Stomach (tissue), 4 donors: ENCODE data around the gene HCRTR2.
"Not testable (repeated sequence)": the region's sequence is repeated elsewhere in the genome, so short reads cannot be mapped to it uniquely, and the experiment has no call there.

Experiments used
- CTCF ChIP-seq, 7 experiments: fragments of 450-650 bp in 4 of 7; fragments of 200-600 bp in 3 of 7; sonication (generic) in 3 of 7; IDR thresholded peaks; one replicate each; pipeline ENCODE4 v1.5.1; 2016 to 2019; ENCODE audit warnings: antibody characterized with exemption in 7 of 7, control low read depth in 2 of 7, mild to moderate bottlenecking in 1 of 7
- EP300 ChIP-seq: sonication (generic); formaldehyde crosslinking; IDR thresholded peaks from one replicate; pipeline ENCODE4 v1.6.1; 2017; ENCODE audit warnings: antibody characterized with exemption
- POLR2A ChIP-seq, 4 donors: fragments of 450-650 bp; IDR thresholded peaks; one replicate each; pipeline ENCODE4 v1.6.1; 2016; ENCODE audit warnings: antibody characterized with exemption in 4 of 4, control low read depth in 2 of 4, mild to moderate bottlenecking in 1 of 4, moderate library complexity in 1 of 4
- POLR2AphosphoS5 ChIP-seq, 3 donors: sonication (generic); formaldehyde crosslinking; IDR thresholded peaks; one replicate each; pipeline ENCODE4 v1.6.1; 2016; ENCODE audit warnings: antibody characterized with exemption in 3 of 3

- peak in 4 of 7 experiments; percentile 15 to 42 (median 27) for TF ChIP-seq CTCF (IDR thresholded peaks at IDR 0.05)
- TF ChIP-seq POLR2A (IDR thresholded peaks at IDR 0.05); EP300; POLR2AphosphoS5 (IDR thresholded peaks at IDR 0.05): not testable (repeated sequence)
Observed at GRCh38 chr6:55240975-55241605, 66.8 kb downstream of the HCRTR2 start.
